Activated naive CD4-positive, alpha-beta T cell treated with anti-CD3 and anti-CD28 coated beads for 36 hours (primary cell): ENCODE measurements around the gene ORAI3. TPM values are rescaled to one million over a fixed set of nuclear protein-coding genes. Genes with fewer than 3 reads are reported as not detected.

Source experiments
- CTCF ChIA-PET: fragments of 350-600 bp; sonication (Branson Sonifier 250); formaldehyde crosslinking; loops from one replicate; lab custom pipeline; 2021; ENCODE audit warnings: antibody characterized with exemption; lab: Charles Lee
- DNase-seq: peaks from one replicate; pipeline ENCODE4 v3.0.0-alpha.2; 2020
- H3K27ac Mint-ChIP-seq: one replicate; pipeline ENCODE4 v1.8.0; 2021; ENCODE audit warnings: mild to moderate bottlenecking, mixed read lengths
- H3K27me3 Mint-ChIP-seq: one replicate; pipeline ENCODE4 v1.8.0; 2021; ENCODE audit warnings: low read depth, mixed read lengths
- H3K36me3 Mint-ChIP-seq: one replicate; pipeline ENCODE4 v1.8.0; 2021; ENCODE audit warnings: low read depth, mixed read lengths
- H3K4me1 Mint-ChIP-seq: one replicate; pipeline ENCODE4 v1.8.0; 2021; ENCODE audit warnings: low read depth, mixed read lengths
- H3K4me3 Mint-ChIP-seq: one replicate; pipeline ENCODE4 v1.8.0; 2021; ENCODE audit warnings: mild to moderate bottlenecking, moderate library complexity, mixed read lengths
- H3K9me3 Mint-ChIP-seq: one replicate; pipeline ENCODE4 v1.8.0; 2021; ENCODE audit warnings: mixed read lengths
- intact Hi-C: fragments of 100-400 bp; cut with micrococcal nuclease; formaldehyde crosslinking; loops from one replicate; pipeline ENCODE4 v1.15.1; 2023
- total RNA-seq, 2 experiments: library from RNA; stranded (reverse); gene quantifications; one replicate each; pipeline ENCODE4 v1.2.3, GENCODE V29; 2021

The ORAI3 gene
- total RNA-seq, 2 experiments from 2014 or later: 4.2 to 4.7 TPM

DNA sequence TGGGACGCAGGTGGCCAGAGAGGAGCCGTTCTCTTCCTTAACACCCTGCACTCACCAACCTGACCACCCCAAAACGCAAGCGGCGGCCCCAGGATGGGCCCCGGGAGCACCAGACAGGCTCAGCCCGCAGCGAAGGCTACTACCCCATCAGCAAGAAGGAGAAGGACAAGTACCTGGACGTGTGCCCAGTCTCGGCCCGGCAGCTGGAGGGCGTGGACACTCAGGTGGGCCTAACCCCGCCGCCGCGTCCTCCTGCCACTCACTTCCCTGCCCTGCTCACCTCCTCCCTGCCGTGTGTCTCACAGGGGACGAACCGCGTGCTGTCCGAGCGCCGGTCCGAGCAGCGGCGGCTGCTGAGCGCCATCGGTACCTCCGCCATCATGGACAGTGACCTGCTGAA, 31.6 kb downstream of the ORAI3 start:
- Mint-ChIP-seq H3K9me3 (no peaks in the 10 kb centered on the region), H3K4me3 (no peak overlapping the region), H3K27me3 (no peaks in the 10 kb centered on the region), H3K27ac (no peak overlapping the region), H3K4me1 (peaks cover 2% of the 10 kb centered on the region), H3K36me3 (peaks cover 22% of the 10 kb centered on the region)
- DNase-seq: no peak
- CTCF ChIA-PET: no interaction called here
- intact Hi-C loops: no loop called here

- no peak overlapping the region for H3K27ac Mint-ChIP-seq
- intact Hi-C loops: no loop called here
- CTCF ChIA-PET: no interaction called here
- H3K9me3 Mint-ChIP-seq: no peaks in the 10 kb centered on the region
- H3K36me3 Mint-ChIP-seq: peaks cover 19% of the 10 kb centered on the region
- H3K4me3 Mint-ChIP-seq: no peak overlapping the region
- peaks cover 2% of the 10 kb centered on the region for H3K4me1 Mint-ChIP-seq
- H3K27me3 Mint-ChIP-seq: no peaks in the 10 kb centered on the region
- DNase-seq: no peak
These were observed 32.1 kb downstream of the ORAI3 start for GRCh38 chr16:30980959-30981358.

GRCh38 chr16:30982548-30983288, 33.9 kb downstream of the ORAI3 start:
- intact Hi-C loops: no loop called here
- no peaks in the 10 kb centered on the region for H3K27me3 Mint-ChIP-seq

GRCh38 chr16:30983289-30983889, 34.5 kb downstream of the ORAI3 start:
- no peak overlapping the region for H3K27ac Mint-ChIP-seq
- no peaks in the 10 kb centered on the region for H3K4me1 Mint-ChIP-seq
- intact Hi-C loops: no loop called here
- DNase-seq: no peak
- CTCF ChIA-PET: interaction anchor here (0.6 to 4.8 kb wide), 11 partner anchors 10 to 883 kb away, joined by 3 to 29 read pairs (median 3); partner anchors contain the start of gene ZNF843
- H3K9me3 Mint-ChIP-seq: no peaks in the 10 kb centered on the region
- H3K27me3 Mint-ChIP-seq: no peaks in the 10 kb centered on the region
- peaks cover 12% of the 10 kb centered on the region for H3K36me3 Mint-ChIP-seq
- H3K4me3 Mint-ChIP-seq: no peak overlapping the region

More at GRCh38 chr16:30982548-30983288, 33.9 kb downstream of the ORAI3 start:
- H3K4me1 Mint-ChIP-seq: no peaks in the 10 kb centered on the region
- CTCF ChIA-PET: interaction anchor here (0.6 to 4.8 kb wide), 6 partner anchors 116 to 886 kb away, joined by 3 to 29 read pairs (median 3); partner anchors contain the start of gene ZNF843
- no peak overlapping the region for H3K4me3 Mint-ChIP-seq
- H3K36me3 Mint-ChIP-seq: peaks cover 12% of the 10 kb centered on the region
- DNase-seq: no peak
- H3K9me3 Mint-ChIP-seq: no peaks in the 10 kb centered on the region
- no peak overlapping the region for H3K27ac Mint-ChIP-seq

GRCh38 chr16:30983898-30984610, 35.2 kb downstream of the ORAI3 start:
- Mint-ChIP-seq H3K36me3 (peaks cover 8% of the 10 kb centered on the region), H3K4me3 (no peak overlapping the region), H3K9me3 (no peaks in the 10 kb centered on the region), H3K27me3 (no peaks in the 10 kb centered on the region), H3K27ac (no peak overlapping the region), H3K4me1 (no peaks in the 10 kb centered on the region)
- intact Hi-C loops: loop anchor here (2.0 kb wide), 1 partner anchor 885 kb away; no protein-coding TSS in a partner anchor
- CTCF ChIA-PET: interaction anchor here (0.6 to 4.8 kb wide), 19 partner anchors 9 to 882 kb away, joined by 3 to 29 read pairs (median 4); partner anchors contain the start of gene ZNF843
- DNase-seq: no peak

DNA sequence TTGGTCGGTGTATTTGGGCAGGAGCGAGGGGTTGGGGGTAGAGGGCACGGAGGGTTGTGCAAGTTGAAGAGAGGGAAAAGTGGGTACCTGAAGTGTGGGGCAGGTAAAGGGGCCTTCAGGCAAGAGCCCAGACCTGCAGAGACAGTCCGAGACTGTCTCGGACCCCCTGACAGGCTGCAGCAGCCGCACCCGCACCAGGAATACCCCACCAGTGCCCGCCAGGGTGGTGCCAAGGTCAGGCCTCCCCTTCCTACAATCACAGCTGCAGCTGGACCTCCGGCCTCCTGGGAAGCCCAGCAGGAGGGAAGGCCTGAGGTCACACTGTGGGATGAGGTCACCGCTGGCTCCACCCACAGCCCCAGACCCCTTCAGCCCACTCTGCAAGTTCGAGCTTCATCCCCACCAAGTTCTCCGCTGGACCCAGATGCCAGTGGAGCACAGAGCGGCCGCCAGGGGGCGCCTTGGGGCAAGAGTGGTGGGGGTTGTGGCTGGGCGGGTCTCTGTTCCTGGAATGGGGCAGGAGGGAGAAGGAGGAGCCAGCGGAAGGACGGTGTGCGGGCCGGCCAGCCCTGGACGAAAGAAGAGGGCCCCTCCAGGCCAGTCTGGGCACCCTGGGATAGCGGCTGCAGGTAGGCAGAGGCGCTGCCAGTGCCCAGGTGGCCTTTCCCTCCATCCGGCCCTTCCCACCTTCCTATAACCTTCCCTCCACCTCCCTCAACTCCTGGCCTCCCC, 36.0 kb downstream of the ORAI3 start, which contains the start of gene HSD3B7:
HSD3B7 (plus strand) TSS at position 539 of the 732 bp plus-strand sequence. CDS start 452 bp downstream, outside the sequence.
- H3K9me3 Mint-ChIP-seq: no peaks in the 10 kb centered on the region
- CTCF ChIA-PET: interaction anchor here (0.6 to 4.8 kb wide), 20 partner anchors 10 to 459 kb away, joined by 3 to 29 read pairs (median 4); partner anchors contain the start of genes VKORC1 and ZNF843
- H3K27ac Mint-ChIP-seq: no peak within 1 kb of the TSS
- DNase-seq: peak; percentile 87
- H3K4me1 Mint-ChIP-seq: no peaks in the 10 kb centered on the region
- H3K4me3 Mint-ChIP-seq: no peak within 1 kb of the TSS
- H3K27me3 Mint-ChIP-seq: no peaks in the 10 kb centered on the region
- peaks cover 8% of the 10 kb centered on the region for H3K36me3 Mint-ChIP-seq
- intact Hi-C loops: loop anchor here (1.0 to 2.0 kb wide), 4 partner anchors 110 to 884 kb away; no protein-coding TSS in a partner anchor

DNA sequence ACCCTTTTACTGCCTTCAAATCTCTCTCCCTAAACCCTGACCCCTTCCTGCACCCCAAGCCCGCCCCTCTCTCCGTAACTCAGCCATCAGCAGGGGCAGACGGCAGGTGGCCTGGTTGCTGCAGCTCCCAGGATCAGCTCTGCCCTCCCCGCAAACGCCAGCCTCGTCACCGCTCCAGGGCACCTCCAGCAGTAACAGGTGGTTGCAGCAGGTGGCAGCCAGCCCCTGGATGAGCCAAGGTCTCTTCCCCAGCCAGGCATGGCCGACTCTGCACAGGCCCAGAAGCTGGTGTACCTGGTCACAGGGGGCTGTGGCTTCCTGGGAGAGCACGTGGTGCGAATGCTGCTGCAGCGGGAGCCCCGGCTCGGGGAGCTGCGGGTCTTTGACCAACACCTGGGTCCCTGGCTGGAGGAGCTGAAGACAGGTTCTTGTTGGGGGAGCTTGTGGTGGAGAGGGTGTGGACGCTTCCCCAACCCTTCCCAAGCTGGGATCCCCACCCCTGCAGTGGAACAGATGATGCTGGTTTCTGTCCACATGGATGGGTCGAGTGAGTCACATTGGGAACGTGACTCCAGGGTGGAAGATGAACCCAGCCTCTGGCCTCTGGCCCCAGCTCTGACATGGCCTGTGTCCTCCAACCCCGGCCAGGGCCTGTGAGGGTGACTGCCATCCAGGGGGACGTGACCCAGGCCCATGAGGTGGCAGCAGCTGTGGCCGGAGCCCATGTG, 36.7 kb downstream of the ORAI3 start:
- no peak overlapping the region for H3K4me3 Mint-ChIP-seq
- H3K36me3 Mint-ChIP-seq: peaks cover 6% of the 10 kb centered on the region
- H3K4me1 Mint-ChIP-seq: no peaks in the 10 kb centered on the region
- CTCF ChIA-PET: interaction anchor here (0.8 to 4.8 kb wide), 16 partner anchors 8 to 458 kb away, joined by 3 to 29 read pairs (median 4); partner anchors contain the start of genes VKORC1 and ZNF843
- no peaks in the 10 kb centered on the region for H3K27me3 Mint-ChIP-seq
- H3K27ac Mint-ChIP-seq: no peak overlapping the region
- no peaks in the 10 kb centered on the region for H3K9me3 Mint-ChIP-seq
- intact Hi-C loops: loop anchor here (1.0 to 2.0 kb wide), 4 partner anchors 110 to 883 kb away; no protein-coding TSS in a partner anchor
- peak; percentile 20 for DNase-seq

DNA sequence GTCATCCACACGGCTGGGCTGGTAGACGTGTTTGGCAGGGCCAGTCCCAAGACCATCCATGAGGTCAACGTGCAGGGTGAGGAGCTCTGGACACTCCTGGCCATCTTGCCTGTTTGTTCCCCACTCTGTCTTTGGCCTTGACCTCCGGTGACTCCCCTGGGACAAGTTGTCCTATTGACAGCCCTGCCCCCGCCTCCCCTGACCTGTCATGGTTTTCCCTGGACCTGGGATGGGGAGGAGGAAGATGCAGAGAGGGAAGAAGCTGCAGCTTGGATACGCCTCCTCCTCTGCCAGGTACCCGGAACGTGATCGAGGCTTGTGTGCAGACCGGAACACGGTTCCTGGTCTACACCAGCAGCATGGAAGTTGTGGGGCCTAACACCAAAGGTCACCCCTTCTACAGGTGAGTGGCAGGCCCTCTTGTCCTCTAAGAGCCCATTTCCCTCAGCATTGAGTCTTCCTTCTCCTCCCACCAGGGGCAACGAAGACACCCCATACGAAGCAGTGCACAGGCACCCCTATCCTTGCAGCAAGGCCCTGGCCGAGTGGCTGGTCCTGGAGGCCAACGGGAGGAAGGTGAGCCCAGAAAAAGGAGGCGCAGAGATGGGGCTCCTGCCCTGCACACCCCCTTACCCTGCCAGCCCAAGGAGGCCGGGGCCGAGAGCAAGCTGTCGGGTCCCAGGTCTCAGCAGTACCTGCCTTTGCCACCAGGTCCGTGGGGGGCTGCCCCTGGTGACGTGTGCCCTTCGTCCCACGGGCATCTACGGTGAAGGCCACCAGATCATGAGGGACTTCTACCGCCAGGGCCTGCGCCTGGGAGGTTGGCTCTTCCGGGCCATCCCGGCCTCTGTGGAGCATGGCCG, 37.5 kb downstream of the ORAI3 start:
- H3K36me3 Mint-ChIP-seq: peaks cover 6% of the 10 kb centered on the region
- H3K27ac Mint-ChIP-seq: no peak overlapping the region
- no peak for DNase-seq
- no peaks in the 10 kb centered on the region for H3K4me1 Mint-ChIP-seq
- CTCF ChIA-PET: interaction anchor here (0.8 to 4.8 kb wide), 11 partner anchors 7 to 457 kb away, joined by 3 to 29 read pairs (median 4); partner anchors contain the start of genes VKORC1 and ZNF843
- H3K27me3 Mint-ChIP-seq: no peaks in the 10 kb centered on the region
- no peak overlapping the region for H3K4me3 Mint-ChIP-seq
- no peaks in the 10 kb centered on the region for H3K9me3 Mint-ChIP-seq
- intact Hi-C loops: no loop called here

- intact Hi-C loops: no loop called here
- DNase-seq: no peak
- H3K4me1 Mint-ChIP-seq: no peaks in the 10 kb centered on the region
- H3K36me3 Mint-ChIP-seq: peaks cover 5% of the 10 kb centered on the region
- H3K27me3 Mint-ChIP-seq: no peaks in the 10 kb centered on the region
- H3K27ac Mint-ChIP-seq: no peak overlapping the region
- H3K9me3 Mint-ChIP-seq: no peaks in the 10 kb centered on the region
- CTCF ChIA-PET: no interaction called here
- H3K4me3 Mint-ChIP-seq: no peak overlapping the region
These were observed 38.8 kb downstream of the ORAI3 start for GRCh38 chr16:30987581-30988190.

DNA sequence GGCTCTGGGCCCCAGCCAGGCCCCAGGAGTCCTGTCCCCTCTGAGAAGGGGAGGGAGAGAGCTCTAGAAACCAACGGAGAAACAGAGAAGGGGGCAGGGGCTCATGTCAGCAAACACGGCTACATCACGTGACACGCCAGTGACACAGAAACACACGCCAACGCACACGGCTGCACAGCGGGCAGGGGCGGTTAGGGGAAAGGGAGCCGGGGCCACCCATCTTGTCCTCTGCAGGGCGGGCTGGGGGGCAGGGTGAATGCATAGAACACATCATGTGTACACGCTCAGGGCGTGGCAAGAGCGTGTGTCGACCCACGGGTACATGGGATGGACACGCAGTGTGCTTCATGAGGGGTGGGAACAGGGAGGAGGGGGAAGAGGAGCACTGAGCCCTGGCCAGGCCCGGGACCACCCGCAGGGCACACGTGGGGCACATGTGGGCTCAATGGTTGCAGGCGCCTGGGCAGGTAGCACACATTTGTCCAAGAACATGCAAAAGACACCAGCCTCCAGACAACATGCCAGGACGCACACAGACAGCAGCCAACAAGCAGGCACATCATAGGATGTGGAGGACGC, 40.7 kb downstream of the ORAI3 start:
- peaks cover 3% of the 10 kb centered on the region for H3K36me3 Mint-ChIP-seq
- H3K4me1 Mint-ChIP-seq: peaks cover 3% of the 10 kb centered on the region
- CTCF ChIA-PET: no interaction called here
- no peak overlapping the region for H3K4me3 Mint-ChIP-seq
- H3K27ac Mint-ChIP-seq: no peak overlapping the region
- H3K27me3 Mint-ChIP-seq: no peaks in the 10 kb centered on the region
- H3K9me3 Mint-ChIP-seq: no peaks in the 10 kb centered on the region
- DNase-seq: no peak
- intact Hi-C loops: no loop called here
